ENCODE measurements around the gene PTPRD. TPM values are rescaled to one million over a fixed set of nuclear protein-coding genes. Genes with fewer than 3 reads are reported as not detected.

The PTPRD gene
- total and polyA plus RNA-seq, 2 experiments from 2014 or later: 11.5 to 58.0 TPM

GRCh38 chr9:8371686-8372085 lies 2241.1 kb downstream of the PTPRD start:
- H3K4me3 Mint-ChIP-seq: no peak overlapping the region
- Histone ChIP-seq H3K4me1 (ENCODE audit: insufficient read depth) (no peaks in the 10 kb centered on the region), H3K79me2 (replicated peaks; ENCODE audit: insufficient read depth) (no peaks in the 10 kb centered on the region), H3K9me2 (ENCODE audit: insufficient read depth) (no peaks in the 10 kb centered on the region), H2AFZ (no peak overlapping the region), H3K27me3 (ENCODE audit: insufficient read depth) (no peaks in the 10 kb centered on the region), H4K20me1 (replicated peaks; ENCODE audit: insufficient read depth) (no peaks in the 10 kb centered on the region), H3F3A (replicated peaks; ENCODE audit: low read depth) (no peaks in the 10 kb centered on the region), H3K4me3 (no peak overlapping the region), H3K27ac (ENCODE audit: low read depth) (no peak overlapping the region), H3K36me3 (ENCODE audit: insufficient read depth) (no peaks in the 10 kb centered on the region), H3K4me2 (no peak overlapping the region)
- peaks cover 3% of the 10 kb centered on the region; the same call in 2 of the 3 replicates for H3K4me1 Mint-ChIP-seq
- H3K9me3 Mint-ChIP-seq: no peaks in the 10 kb centered on the region
- DNase-seq (ENCODE audit: low spot score) (no peak), ATAC-seq (no peak)
- TF ChIP-seq ZNF331 (CRISPR knock-in tag; IDR thresholded peaks at IDR 0.05; ENCODE audit: low read depth) (no peak), ETS1 (IDR thresholded peaks at IDR 0.05) (no peak), REST (IDR thresholded peaks at IDR 0.05; ENCODE audit: unreplicated experiment) (no peak), EZH2phosphoT487 (IDR thresholded peaks at IDR 0.05; ENCODE audit: unreplicated experiment) (no peak), EZH2 (IDR thresholded peaks at IDR 0.05; ENCODE audit: low read depth, unreplicated experiment) (no peak), STAT1 (IDR thresholded peaks at IDR 0.05; ENCODE audit: unreplicated experiment) (no peak), NANOG (IDR thresholded peaks at IDR 0.05; ENCODE audit: borderline replicate concordance) (no peak), ZNF114 (CRISPR knock-in tag; IDR thresholded peaks at IDR 0.05) (no peak), JUNB (IDR thresholded peaks at IDR 0.05; ENCODE audit: unreplicated experiment) (no peak), POLR2AphosphoS5 (IDR thresholded peaks at IDR 0.05; ENCODE audit: low read depth) (no peak), CREB1 (CRISPR knock-in tag; IDR thresholded peaks at IDR 0.05; ENCODE audit: low read depth) (no peak), CTCF (conservative IDR thresholded peaks at IDR 0.05; ENCODE audit: low read depth in 2 of 2) (no peak), ZNF462 (CRISPR knock-in tag; IDR thresholded peaks at IDR 0.05) (no peak)
- H3K36me3 Mint-ChIP-seq (ENCODE audit: low read depth): no peaks in the 10 kb centered on the region
- H3K27me3 Mint-ChIP-seq (ENCODE audit: insufficient read depth, low read depth, poor library complexity): no peaks in the 10 kb centered on the region
- no peak overlapping the region for H3K27ac Mint-ChIP-seq
